HepG2 (cell line): Measurements from ENCODE around the gene AKAP8.

Source experiments
- ARID2 ChIP-seq: sonication (generic); formaldehyde crosslinking; IDR thresholded peaks from 2 replicates; pipeline ENCODE4 v1.8.1; 2022; ENCODE audit warnings: mild to moderate bottlenecking, missing genetic modification reagents, borderline replicate concordance
- CEBPB ChIP-seq: IDR thresholded peaks from 2 replicates; pipeline ENCODE4 v1.6.1; 2011; ENCODE audit warnings: low read depth, low read length, improper control_type of control experiment, borderline replicate concordance
- HNF4A ChIP-seq: sonication (generic); formaldehyde crosslinking; IDR thresholded peaks from 2 replicates; pipeline ENCODE4 v1.4.0; 2020; ENCODE audit warnings: missing genetic modification reagents
- HNRNPLL ChIP-seq: fragments of 200-400 bp; formaldehyde crosslinking; IDR thresholded peaks from 2 replicates; pipeline ENCODE4 v1.6.1; 2017; ENCODE audit warnings: mild to moderate bottlenecking, low read depth, low read length; ENCODE audit not compliant: poor library complexity, severe bottlenecking
- NFIC ChIP-seq: IDR thresholded peaks from 2 replicates; pipeline ENCODE4 v1.6.1; 2012; ENCODE audit warnings: mild to moderate bottlenecking, low read length, inconsistent platforms
- POLR2A ChIP-seq, 2 experiments: IDR thresholded peaks; 2 replicates each; pipeline ENCODE4 v1.6.1; 2011; ENCODE audit warnings: low read depth in 2 of 2, low read length in 2 of 2, mild to moderate bottlenecking in 1 of 2, moderate library complexity in 1 of 2; ENCODE audit not compliant: insufficient read depth in 1 of 2
- RELA ChIP-seq: sonication (generic); formaldehyde crosslinking; IDR thresholded peaks from 2 replicates; pipeline ENCODE4 v1.4.0; 2020; ENCODE audit warnings: missing genetic modification reagents
- STAG1 ChIP-seq: sonication (generic); formaldehyde crosslinking; IDR thresholded peaks from 2 replicates; pipeline ENCODE4 v1.4.0; 2020; ENCODE audit warnings: missing genetic modification reagents
- ZBTB20 ChIP-seq: sonication (generic); formaldehyde crosslinking; IDR thresholded peaks from 2 replicates; pipeline ENCODE4 v1.8.1; 2023; ENCODE audit warnings: missing genetic modification reagents, low read depth, mild to moderate bottlenecking, borderline replicate concordance
- ZFP36 ChIP-seq: fragments of 150-350 bp; IDR thresholded peaks from 2 replicates; pipeline ENCODE4 v1.6.1; 2018; ENCODE audit warnings: borderline replicate concordance, low read length, low read depth; ENCODE audit not compliant: partially characterized antibody
- ZNF292 ChIP-seq: sonication (generic); formaldehyde crosslinking; IDR thresholded peaks from 2 replicates; pipeline ENCODE4 v1.8.1; 2022; ENCODE audit warnings: mild to moderate bottlenecking, low read depth, missing genetic modification reagents, borderline replicate concordance
- ZNF589 ChIP-seq: sonication (generic); formaldehyde crosslinking; conservative IDR thresholded peaks from 2 replicates; pipeline ENCODE4 v1.8.0; 2022; ENCODE audit warnings: mild to moderate bottlenecking, moderate library complexity, missing genetic modification reagents
- TF ChIP-seq, protein P1 (sequence below): sonication (generic); formaldehyde crosslinking; IDR thresholded peaks from 2 replicates; pipeline ENCODE4 v1.5.0; 2020; ENCODE audit warnings: mild to moderate bottlenecking, missing genetic modification reagents, moderate library complexity
- TF ChIP-seq, protein P2 (sequence below), 2 experiments: fragments of 450-650 bp in 1 of 2; sonication (generic) in 1 of 2; formaldehyde crosslinking in 1 of 2; IDR thresholded peaks; 2 replicates each; pipeline versions ENCODE4 v1.6.1 to v1.8.0; 2016 to 2022; ENCODE audit warnings: antibody characterized with exemption in 1 of 2, mild to moderate bottlenecking in 1 of 2, missing genetic modification reagents in 1 of 2

DNA sequence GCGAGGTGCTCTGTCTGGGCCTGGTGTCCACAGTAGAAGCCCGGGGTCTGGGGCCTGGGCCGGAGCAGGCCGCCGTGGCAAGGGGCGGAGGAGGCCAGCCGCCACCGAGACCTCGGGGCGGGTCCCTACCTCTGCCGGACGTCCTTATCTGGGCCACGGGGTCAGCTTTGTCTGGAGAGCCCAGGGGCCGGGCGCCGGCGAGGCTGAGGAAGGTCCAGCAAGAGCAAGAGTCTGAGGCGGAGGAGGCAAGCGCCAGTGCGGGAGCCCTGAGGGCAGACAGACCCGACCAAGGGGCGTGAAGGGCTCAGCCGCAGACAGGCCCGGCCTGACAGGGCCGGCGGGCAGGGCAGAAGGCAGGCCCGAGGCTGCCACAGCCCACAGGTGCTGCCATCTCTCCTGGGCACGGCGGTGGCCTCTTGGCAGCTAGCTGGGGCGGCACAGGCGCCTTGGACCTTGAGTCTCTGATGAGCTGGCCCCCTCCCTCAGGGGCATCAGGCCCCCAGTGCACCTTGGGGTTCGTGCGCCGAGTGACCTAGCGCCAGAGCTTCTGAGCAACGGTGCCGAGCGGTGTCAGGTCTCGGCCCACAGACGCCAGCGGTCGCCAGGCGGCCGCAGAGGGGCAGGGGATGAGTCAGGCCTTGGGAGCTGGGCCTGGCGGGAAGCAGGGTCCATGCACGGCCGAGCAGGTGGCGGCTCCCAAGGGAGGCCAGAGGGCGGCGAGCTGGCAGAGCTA lies 19.1 kb upstream of the AKAP8 start:
- no peak for TF ChIP-seq NFIC
- no peak for TF ChIP-seq ARID2 (CRISPR knock-in tag)
- TF ChIP-seq ZNF292 = no peak
- TF ChIP-seq, protein P1, sequence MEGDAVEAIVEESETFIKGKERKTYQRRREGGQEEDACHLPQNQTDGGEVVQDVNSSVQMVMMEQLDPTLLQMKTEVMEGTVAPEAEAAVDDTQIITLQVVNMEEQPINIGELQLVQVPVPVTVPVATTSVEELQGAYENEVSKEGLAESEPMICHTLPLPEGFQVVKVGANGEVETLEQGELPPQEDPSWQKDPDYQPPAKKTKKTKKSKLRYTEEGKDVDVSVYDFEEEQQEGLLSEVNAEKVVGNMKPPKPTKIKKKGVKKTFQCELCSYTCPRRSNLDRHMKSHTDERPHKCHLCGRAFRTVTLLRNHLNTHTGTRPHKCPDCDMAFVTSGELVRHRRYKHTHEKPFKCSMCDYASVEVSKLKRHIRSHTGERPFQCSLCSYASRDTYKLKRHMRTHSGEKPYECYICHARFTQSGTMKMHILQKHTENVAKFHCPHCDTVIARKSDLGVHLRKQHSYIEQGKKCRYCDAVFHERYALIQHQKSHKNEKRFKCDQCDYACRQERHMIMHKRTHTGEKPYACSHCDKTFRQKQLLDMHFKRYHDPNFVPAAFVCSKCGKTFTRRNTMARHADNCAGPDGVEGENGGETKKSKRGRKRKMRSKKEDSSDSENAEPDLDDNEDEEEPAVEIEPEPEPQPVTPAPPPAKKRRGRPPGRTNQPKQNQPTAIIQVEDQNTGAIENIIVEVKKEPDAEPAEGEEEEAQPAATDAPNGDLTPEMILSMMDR (CRISPR knock-in tag) = no peak
- no peak for TF ChIP-seq HNF4A (CRISPR knock-in tag)
- TF ChIP-seq, protein P2, sequence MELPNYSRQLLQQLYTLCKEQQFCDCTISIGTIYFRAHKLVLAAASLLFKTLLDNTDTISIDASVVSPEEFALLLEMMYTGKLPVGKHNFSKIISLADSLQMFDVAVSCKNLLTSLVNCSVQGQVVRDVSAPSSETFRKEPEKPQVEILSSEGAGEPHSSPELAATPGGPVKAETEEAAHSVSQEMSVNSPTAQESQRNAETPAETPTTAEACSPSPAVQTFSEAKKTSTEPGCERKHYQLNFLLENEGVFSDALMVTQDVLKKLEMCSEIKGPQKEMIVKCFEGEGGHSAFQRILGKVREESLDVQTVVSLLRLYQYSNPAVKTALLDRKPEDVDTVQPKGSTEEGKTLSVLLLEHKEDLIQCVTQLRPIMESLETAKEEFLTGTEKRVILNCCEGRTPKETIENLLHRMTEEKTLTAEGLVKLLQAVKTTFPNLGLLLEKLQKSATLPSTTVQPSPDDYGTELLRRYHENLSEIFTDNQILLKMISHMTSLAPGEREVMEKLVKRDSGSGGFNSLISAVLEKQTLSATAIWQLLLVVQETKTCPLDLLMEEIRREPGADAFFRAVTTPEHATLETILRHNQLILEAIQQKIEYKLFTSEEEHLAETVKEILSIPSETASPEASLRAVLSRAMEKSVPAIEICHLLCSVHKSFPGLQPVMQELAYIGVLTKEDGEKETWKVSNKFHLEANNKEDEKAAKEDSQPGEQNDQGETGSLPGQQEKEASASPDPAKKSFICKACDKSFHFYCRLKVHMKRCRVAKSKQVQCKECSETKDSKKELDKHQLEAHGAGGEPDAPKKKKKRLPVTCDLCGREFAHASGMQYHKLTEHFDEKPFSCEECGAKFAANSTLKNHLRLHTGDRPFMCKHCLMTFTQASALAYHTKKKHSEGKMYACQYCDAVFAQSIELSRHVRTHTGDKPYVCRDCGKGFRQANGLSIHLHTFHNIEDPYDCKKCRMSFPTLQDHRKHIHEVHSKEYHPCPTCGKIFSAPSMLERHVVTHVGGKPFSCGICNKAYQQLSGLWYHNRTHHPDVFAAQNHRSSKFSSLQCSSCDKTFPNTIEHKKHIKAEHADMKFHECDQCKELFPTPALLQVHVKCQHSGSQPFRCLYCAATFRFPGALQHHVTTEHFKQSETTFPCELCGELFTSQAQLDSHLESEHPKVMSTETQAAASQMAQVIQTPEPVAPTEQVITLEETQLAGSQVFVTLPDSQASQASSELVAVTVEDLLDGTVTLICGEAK (IDR thresholded peaks at IDR 0.05) = no peak
- TF ChIP-seq, protein P2 (CRISPR knock-in tag; IDR thresholded peaks at IDR 0.05) = no peak
- no peak for TF ChIP-seq CEBPB
- TF ChIP-seq ZFP36 = no peak
- no peak for TF ChIP-seq HNRNPLL
- TF ChIP-seq ZNF589 = no peak
- no peak for TF ChIP-seq RELA (CRISPR knock-in tag)
- TF ChIP-seq POLR2A (IDR thresholded peaks at IDR 0.05; ENCODE audit: insufficient read depth in 1 of 2, low read depth in 2 of 2, low read length in 2 of 2) = no peak
- no peak for TF ChIP-seq ZBTB20 (CRISPR knock-in tag)
- TF ChIP-seq STAG1 (CRISPR knock-in tag) = no peak
